Measurements from ENCODE around the gene TNMD.

The TNMD gene

DNA sequence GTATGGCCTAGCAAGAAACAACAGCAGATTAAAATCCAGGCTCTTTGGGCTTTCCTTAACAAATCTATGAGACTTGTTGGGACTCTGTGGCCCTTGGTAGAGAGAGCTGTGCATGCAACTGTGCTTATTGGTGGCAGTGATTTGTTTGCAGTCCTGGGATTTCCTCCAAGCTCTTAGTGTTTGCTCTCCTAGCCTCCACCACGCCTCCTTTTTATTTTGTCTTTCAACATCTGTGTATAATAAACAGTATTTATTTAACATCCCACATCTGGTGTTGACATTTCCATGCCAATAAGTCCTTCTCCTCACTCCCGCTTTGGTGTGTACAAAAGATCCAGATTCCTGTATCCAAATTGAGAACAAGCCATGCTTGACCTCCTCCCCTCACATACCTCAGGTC, 3.1 kb downstream of the TNMD start:
- no peak overlapping the region for H2AFZ ChIP-seq (ENCODE audit: low read length)
- no peak overlapping the region for H3K4me2 ChIP-seq (ENCODE audit: low read length)
- H3K36me3 ChIP-seq (ENCODE audit: insufficient read depth, low read length) = no peaks in the 10 kb centered on the region
- H3K79me2 ChIP-seq (ENCODE audit: insufficient read depth, low read length) = no peaks in the 10 kb centered on the region
- TF ChIP-seq EZH2 (IDR thresholded peaks at IDR 0.05; ENCODE audit: borderline replicate concordance, low read length) = no peak
- TF ChIP-seq, protein P1, sequence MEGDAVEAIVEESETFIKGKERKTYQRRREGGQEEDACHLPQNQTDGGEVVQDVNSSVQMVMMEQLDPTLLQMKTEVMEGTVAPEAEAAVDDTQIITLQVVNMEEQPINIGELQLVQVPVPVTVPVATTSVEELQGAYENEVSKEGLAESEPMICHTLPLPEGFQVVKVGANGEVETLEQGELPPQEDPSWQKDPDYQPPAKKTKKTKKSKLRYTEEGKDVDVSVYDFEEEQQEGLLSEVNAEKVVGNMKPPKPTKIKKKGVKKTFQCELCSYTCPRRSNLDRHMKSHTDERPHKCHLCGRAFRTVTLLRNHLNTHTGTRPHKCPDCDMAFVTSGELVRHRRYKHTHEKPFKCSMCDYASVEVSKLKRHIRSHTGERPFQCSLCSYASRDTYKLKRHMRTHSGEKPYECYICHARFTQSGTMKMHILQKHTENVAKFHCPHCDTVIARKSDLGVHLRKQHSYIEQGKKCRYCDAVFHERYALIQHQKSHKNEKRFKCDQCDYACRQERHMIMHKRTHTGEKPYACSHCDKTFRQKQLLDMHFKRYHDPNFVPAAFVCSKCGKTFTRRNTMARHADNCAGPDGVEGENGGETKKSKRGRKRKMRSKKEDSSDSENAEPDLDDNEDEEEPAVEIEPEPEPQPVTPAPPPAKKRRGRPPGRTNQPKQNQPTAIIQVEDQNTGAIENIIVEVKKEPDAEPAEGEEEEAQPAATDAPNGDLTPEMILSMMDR (IDR thresholded peaks at IDR 0.05; ENCODE audit: low read length) = no peak
- no peak overlapping the region for H3K9ac ChIP-seq (ENCODE audit: low read length)
- no peaks in the 10 kb centered on the region for H3K27me3 ChIP-seq (ENCODE audit: insufficient read depth, low read length)
- no peak overlapping the region for H3K4me3 ChIP-seq (ENCODE audit: low read depth, low read length, poor library complexity, severe bottlenecking)
- H3K27ac ChIP-seq (ENCODE audit: low read depth, low read length, poor library complexity, severe bottlenecking) = no peak overlapping the region
- no peaks in the 10 kb centered on the region for H3F3A ChIP-seq (ENCODE audit: insufficient read depth, low read length)
- H3K4me1 ChIP-seq (ENCODE audit: insufficient read depth, low read length, severe bottlenecking) = no peaks in the 10 kb centered on the region
- no peaks in the 10 kb centered on the region for H3K9me2 ChIP-seq (ENCODE audit: low read depth, low read length)
- no peaks in the 10 kb centered on the region for H4K20me1 ChIP-seq (ENCODE audit: insufficient read depth, low read length)
- H3K9me3 ChIP-seq (ENCODE audit: low read length) = no peaks in the 10 kb centered on the region

DNA sequence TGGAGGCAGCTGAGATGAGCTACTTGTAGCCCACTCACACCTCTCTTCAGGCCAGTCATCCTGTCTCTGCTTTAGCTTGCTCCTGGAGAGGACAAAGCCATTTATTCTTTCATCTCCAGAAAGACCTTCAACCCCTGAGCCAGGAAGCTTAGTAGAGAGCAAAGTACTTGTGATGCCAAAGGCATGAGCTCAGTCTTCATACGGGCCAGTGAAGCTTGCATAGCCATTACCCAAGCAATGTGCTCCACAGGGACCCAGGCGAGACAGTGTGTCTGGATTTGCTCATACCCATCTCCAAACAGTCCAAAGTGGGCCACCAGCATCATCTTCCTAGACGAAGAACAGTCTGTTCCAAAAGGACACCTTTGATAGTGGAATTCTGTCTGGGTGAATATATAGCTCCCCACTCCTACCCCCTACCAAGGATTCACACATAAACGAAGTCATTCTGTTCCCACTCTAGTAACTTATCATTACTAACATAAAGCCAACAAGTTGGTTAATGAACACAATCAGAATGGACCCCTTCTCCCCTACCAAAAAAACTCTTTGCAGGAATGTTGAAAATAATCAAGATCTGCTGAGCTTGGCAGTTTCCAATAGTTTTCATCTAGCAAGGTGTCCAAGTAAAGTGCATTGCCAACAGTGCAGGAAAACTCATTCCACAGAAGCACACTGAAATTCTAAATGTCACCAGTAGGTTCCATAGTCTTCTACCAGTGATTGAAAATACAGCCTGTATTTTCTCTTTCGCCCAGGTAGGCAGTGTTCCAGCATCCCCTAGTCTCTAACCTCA, 6.7 kb downstream of the TNMD start:
- TF ChIP-seq, protein P1 (IDR thresholded peaks at IDR 0.05; ENCODE audit: low read length) = no peak
- TF ChIP-seq EZH2 (IDR thresholded peaks at IDR 0.05; ENCODE audit: borderline replicate concordance, low read length) = no peak
- no peak overlapping the region for H3K27ac ChIP-seq (ENCODE audit: low read depth, low read length, poor library complexity, severe bottlenecking)
- no peaks in the 10 kb centered on the region for H3K36me3 ChIP-seq (ENCODE audit: insufficient read depth, low read length)
- H4K20me1 ChIP-seq (ENCODE audit: insufficient read depth, low read length) = no peaks in the 10 kb centered on the region
- no peak overlapping the region for H3K9ac ChIP-seq (ENCODE audit: low read length)
- H2AFZ ChIP-seq (ENCODE audit: low read length) = no peak overlapping the region
- H3K79me2 ChIP-seq (ENCODE audit: insufficient read depth, low read length) = no peaks in the 10 kb centered on the region
- no peaks in the 10 kb centered on the region for H3F3A ChIP-seq (ENCODE audit: insufficient read depth, low read length)
- no peak overlapping the region for H3K4me3 ChIP-seq (ENCODE audit: low read depth, low read length, poor library complexity, severe bottlenecking)
- no peak overlapping the region for H3K4me2 ChIP-seq (ENCODE audit: low read length)
- no peaks in the 10 kb centered on the region for H3K9me2 ChIP-seq (ENCODE audit: low read depth, low read length)
- no peaks in the 10 kb centered on the region for H3K4me1 ChIP-seq (ENCODE audit: insufficient read depth, low read length, severe bottlenecking)
- no peaks in the 10 kb centered on the region for H3K9me3 ChIP-seq (ENCODE audit: low read length)
- no peaks in the 10 kb centered on the region for H3K27me3 ChIP-seq (ENCODE audit: insufficient read depth, low read length)

DNA sequence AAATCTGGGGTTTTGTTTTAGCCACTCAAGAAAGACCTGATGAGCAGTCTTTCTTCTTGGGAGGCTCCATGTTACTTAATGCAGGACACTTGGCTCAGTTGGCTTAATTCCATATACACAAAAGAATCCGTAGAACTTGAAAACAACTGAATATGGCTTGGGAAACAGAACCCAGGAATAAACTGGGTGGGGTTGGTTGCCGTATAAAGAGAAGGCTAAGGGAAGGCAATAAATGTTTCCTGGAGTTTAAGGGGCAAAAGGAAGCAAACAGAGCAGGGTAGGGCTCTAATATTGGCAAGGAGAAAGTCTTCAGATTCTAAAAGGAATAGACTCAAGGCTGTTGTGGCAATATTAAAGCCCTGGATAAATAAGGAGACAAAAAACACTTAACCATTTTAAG, 8.4 kb downstream of the TNMD start:
- Histone ChIP-seq H3K9ac (ENCODE audit: low read length) (no peak overlapping the region), H4K20me1 (ENCODE audit: insufficient read depth, low read length) (no peaks in the 10 kb centered on the region), H3K27me3 (ENCODE audit: insufficient read depth, low read length) (no peaks in the 10 kb centered on the region), H3F3A (ENCODE audit: insufficient read depth, low read length) (no peaks in the 10 kb centered on the region), H3K4me3 (ENCODE audit: low read depth, low read length, poor library complexity, severe bottlenecking) (no peak overlapping the region), H3K4me2 (ENCODE audit: low read length) (no peak overlapping the region), H3K4me1 (ENCODE audit: insufficient read depth, low read length, severe bottlenecking) (no peaks in the 10 kb centered on the region), H3K9me3 (ENCODE audit: low read length) (no peaks in the 10 kb centered on the region), H3K36me3 (ENCODE audit: insufficient read depth, low read length) (no peaks in the 10 kb centered on the region), H2AFZ (ENCODE audit: low read length) (no peak overlapping the region), H3K27ac (ENCODE audit: low read depth, low read length, poor library complexity, severe bottlenecking) (no peak overlapping the region), H3K79me2 (ENCODE audit: insufficient read depth, low read length) (no peaks in the 10 kb centered on the region), H3K9me2 (ENCODE audit: low read depth, low read length) (no peaks in the 10 kb centered on the region)
- no peak for TF ChIP-seq EZH2 (IDR thresholded peaks at IDR 0.05; ENCODE audit: borderline replicate concordance, low read length)
- TF ChIP-seq, protein P1 (IDR thresholded peaks at IDR 0.05; ENCODE audit: low read length) = no peak

All from OCI-LY1 (cell line).